Testis (tissue), 3 donors: ENCODE data around the gene EPHB1. TPM values are rescaled to one million over a fixed set of nuclear protein-coding genes. Genes with fewer than 3 reads are reported as not detected.

Experiments
- DNase-seq: peaks from one replicate; pipeline ENCODE4 v3.0.0-alpha.2; 2019
- H3K27ac ChIP-seq, 2 donors: fragments of 200-600 bp; sonication (generic); one replicate each; pipeline ENCODE4 v1.5.1; 2019
- H3K27me3 ChIP-seq: fragments of 200-600 bp; sonication (generic); one replicate; pipeline ENCODE4 v1.5.1; 2019
- H3K36me3 ChIP-seq: fragments of 200-600 bp; sonication (generic); one replicate; pipeline ENCODE4 v1.5.1; 2017; ENCODE audit warnings: low read depth; ENCODE audit errors: missing control alignments
- H3K4me1 ChIP-seq: fragments of 200-600 bp; sonication (generic); one replicate; pipeline ENCODE4 v1.5.1; 2019
- H3K4me3 ChIP-seq, 2 donors: fragments of 200-600 bp; sonication (generic); one replicate each; pipeline ENCODE4 v1.5.1; 2017 to 2019
- H3K9me3 ChIP-seq: fragments of 200-600 bp; sonication (generic); one replicate; pipeline ENCODE4 v1.5.1; 2017
- CTCF ChIP-seq, 3 experiments: fragments of 450-650 bp in 2 of 3; fragments of 200-600 bp in 1 of 3; sonication (generic) in 1 of 3; IDR thresholded peaks; one replicate each; pipeline ENCODE4 v1.5.1; 2016 to 2019; ENCODE audit warnings: antibody characterized with exemption in 3 of 3, mild to moderate bottlenecking in 2 of 3, moderate library complexity in 1 of 3
- POLR2A ChIP-seq: fragments of 450-650 bp; IDR thresholded peaks from one replicate; pipeline ENCODE4 v1.6.1; 2017; ENCODE audit warnings: antibody characterized with exemption, mild to moderate bottlenecking, moderate library complexity
- WGBS, 2 donors: methylation state at CpG; one replicate each; pipeline ENCODE4 v1.1.5; 2018; 5-methylcytosine and 5-hydroxymethylcytosine counted together
- intact Hi-C: fragments of 100-400 bp; cut with DNase I; formaldehyde crosslinking; loops from one replicate; pipeline ENCODE4 v1.15.1; 2023; ENCODE audit warnings: low total_unique reads
- polyA plus RNA-seq: library from polyadenylated mRNA; stranded (reverse); fragments of 350-450 nt; fragmentation: Illumina TruSeq; extraction: RNeasy Lipid Tissue Mini Kit (QIAGEN cat#74804); gene quantifications from one replicate; pipeline ENCODE4 v1.2.3, GENCODE V29; 2014; ENCODE audit warnings: low read depth, low replicate concordance; ENCODE audit not compliant: insufficient read depth
- total RNA-seq, 2 donors: library from RNA; depleted of rRNA; stranded (reverse); fragments of >200 nt; gene quantifications; one replicate each; pipeline ENCODE4 v1.2.3, GENCODE V29; 2016

Gene EPHB1
- total and polyA plus RNA-seq, 3 donors from 2014 or later: 20.8 to 37.1 (median 31.3) TPM

- Histone ChIP-seq H3K36me3 (no peaks in the 10 kb centered on the region), H3K27ac (peak overlapping the region in 1 of 2 donors; percentile 18), H3K9me3 (no peaks in the 10 kb centered on the region), H3K4me1 (peaks cover 8% of the 10 kb centered on the region), H3K27me3 (no peaks in the 10 kb centered on the region), H3K4me3 (no peak overlapping the region)
- DNase-seq: no peak
- WGBS, 2 donors: 57 to 62% methylated on average over 3 of the region's 3 CpGs
- no peak for TF ChIP-seq CTCF (IDR thresholded peaks at IDR 0.05)
- intact Hi-C loops: no loop called here
Measured at GRCh38 chr3:135237371-135238143, 442.5 kb downstream of the EPHB1 start.

GRCh38 chr3:135238236-135238830 lies 443.3 kb downstream of the EPHB1 start:
- H3K9me3 ChIP-seq: no peaks in the 10 kb centered on the region
- TF ChIP-seq CTCF (IDR thresholded peaks at IDR 0.05) (no peak), POLR2A (no peak)
- WGBS, 2 donors: 73 to 85% methylated on average over 4 of the region's 4 CpGs
- H3K4me3 ChIP-seq: no peak overlapping the region
- H3K27ac ChIP-seq: peak overlapping the region in 1 of 2 donors; percentile 18
- intact Hi-C loops: no loop called here
- DNase-seq: no peak
- peaks cover 8% of the 10 kb centered on the region for H3K4me1 ChIP-seq
- H3K27me3 ChIP-seq: no peaks in the 10 kb centered on the region
- H3K36me3 ChIP-seq: no peaks in the 10 kb centered on the region

GRCh38 chr3:135238871-135239614 lies 444.0 kb downstream of the EPHB1 start:
- WGBS, 2 donors: 53 to 59% methylated on average over 6 of the region's 6 CpGs
- intact Hi-C loops: no loop called here
- no peaks in the 10 kb centered on the region for H3K36me3 ChIP-seq
- no peaks in the 10 kb centered on the region for H3K27me3 ChIP-seq
- H3K27ac ChIP-seq: no peak overlapping the region
- H3K9me3 ChIP-seq: no peaks in the 10 kb centered on the region
- no peak overlapping the region for H3K4me3 ChIP-seq
- TF ChIP-seq POLR2A (no peak), CTCF (IDR thresholded peaks at IDR 0.05) (no peak)
- H3K4me1 ChIP-seq: peaks cover 8% of the 10 kb centered on the region
- DNase-seq: no peak

GRCh38 chr3:135239615-135239884 lies 444.5 kb downstream of the EPHB1 start:
- H3K4me3 ChIP-seq: no peak overlapping the region
- no peak for DNase-seq
- TF ChIP-seq POLR2A: no peak
- TF ChIP-seq CTCF (IDR thresholded peaks at IDR 0.05): no peak
- no peaks in the 10 kb centered on the region for H3K9me3 ChIP-seq
- 38 to 44% methylated on average over 1 of the region's 1 CpG for WGBS, 2 donors
- peaks cover 8% of the 10 kb centered on the region for H3K4me1 ChIP-seq
- intact Hi-C loops: no loop called here
- no peak overlapping the region for H3K27ac ChIP-seq
- no peaks in the 10 kb centered on the region for H3K36me3 ChIP-seq
- no peaks in the 10 kb centered on the region for H3K27me3 ChIP-seq
